NK-92 (cell line): ENCODE measurements around the gene ACTR5.
"Not testable (repeated sequence)": the region's sequence is repeated elsewhere in the genome, so short reads cannot be mapped to it uniquely, and the experiment has no call there.

ENCODE experiments used
- DNase-seq: peaks from one replicate; lab custom pipeline; 2025; ENCODE audit not compliant: unreplicated experiment; lab: John Stamatoyannopoulos, UW

ACTR5 gene

DNA sequence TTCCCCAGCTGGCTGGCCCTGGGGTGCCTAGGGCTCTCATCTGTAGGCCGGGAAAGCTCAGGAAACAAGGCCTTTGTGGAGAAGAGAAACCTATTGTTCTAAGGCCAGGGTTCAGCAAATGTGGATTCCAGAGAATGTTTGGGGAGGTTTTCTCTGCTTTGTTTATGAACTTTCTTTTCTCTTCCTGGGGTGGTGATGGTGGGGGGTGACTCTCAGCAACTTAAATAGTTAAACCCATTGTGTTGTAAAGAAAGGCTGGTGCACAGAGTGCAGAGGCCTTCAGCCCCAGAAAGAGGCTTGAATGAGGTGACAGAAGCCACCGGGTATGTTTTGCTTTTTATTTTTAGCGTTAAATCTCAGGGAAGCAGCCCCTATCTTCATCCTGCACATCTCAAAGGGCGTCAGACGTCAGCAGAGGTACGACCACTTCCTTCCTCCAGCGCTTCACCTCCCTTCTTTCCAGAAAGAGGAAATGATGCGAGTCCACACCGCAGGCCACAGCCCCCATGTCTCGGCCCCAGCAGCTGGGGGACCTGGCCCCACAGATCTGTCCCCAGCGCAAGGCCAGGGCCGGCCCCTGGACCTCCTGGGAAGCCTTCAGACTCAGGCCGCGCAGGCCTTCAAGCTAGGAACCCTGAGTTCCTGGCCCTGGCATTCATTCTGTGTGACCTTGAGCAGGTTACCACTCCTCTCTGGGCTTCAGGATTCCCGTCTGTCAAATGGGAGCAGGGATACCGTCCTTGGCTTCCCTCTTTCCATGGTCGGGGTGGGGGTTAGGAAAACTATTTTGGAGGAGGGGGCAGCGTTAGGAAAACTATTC lies 56.6 kb downstream of the ACTR5 start:
- no peak for DNase-seq

DNA sequence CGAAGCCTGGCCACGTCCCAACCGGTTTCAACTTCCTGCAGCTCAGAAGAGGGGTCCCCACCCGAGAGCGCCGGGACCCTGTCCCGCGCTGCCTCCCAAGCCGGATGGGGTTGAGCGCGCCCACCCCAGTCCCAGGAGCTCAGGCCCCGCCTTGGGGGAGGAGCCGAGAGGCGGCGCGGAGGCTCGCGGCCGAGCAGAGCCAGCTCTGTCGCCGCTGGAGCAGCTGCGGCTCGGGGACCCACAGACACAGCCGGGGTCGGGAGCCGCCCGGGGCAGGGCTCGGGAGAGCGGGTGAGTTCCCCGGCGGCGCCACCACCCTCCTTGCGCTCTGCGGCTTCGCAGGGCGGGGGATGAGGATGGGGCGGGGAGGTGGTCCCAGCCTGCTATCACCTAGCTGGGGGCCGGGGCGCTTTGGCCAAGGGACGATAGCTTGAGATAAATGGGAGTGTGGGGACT lies 57.3 kb downstream of the ACTR5 start, which contains the start of gene PPP1R16B:
Gene PPP1R16B, plus strand, starts transcription at position 196 of the 456 bp plus-strand sequence. CDS start 30,229 bp downstream, outside the sequence.
- no peak for DNase-seq

DNA sequence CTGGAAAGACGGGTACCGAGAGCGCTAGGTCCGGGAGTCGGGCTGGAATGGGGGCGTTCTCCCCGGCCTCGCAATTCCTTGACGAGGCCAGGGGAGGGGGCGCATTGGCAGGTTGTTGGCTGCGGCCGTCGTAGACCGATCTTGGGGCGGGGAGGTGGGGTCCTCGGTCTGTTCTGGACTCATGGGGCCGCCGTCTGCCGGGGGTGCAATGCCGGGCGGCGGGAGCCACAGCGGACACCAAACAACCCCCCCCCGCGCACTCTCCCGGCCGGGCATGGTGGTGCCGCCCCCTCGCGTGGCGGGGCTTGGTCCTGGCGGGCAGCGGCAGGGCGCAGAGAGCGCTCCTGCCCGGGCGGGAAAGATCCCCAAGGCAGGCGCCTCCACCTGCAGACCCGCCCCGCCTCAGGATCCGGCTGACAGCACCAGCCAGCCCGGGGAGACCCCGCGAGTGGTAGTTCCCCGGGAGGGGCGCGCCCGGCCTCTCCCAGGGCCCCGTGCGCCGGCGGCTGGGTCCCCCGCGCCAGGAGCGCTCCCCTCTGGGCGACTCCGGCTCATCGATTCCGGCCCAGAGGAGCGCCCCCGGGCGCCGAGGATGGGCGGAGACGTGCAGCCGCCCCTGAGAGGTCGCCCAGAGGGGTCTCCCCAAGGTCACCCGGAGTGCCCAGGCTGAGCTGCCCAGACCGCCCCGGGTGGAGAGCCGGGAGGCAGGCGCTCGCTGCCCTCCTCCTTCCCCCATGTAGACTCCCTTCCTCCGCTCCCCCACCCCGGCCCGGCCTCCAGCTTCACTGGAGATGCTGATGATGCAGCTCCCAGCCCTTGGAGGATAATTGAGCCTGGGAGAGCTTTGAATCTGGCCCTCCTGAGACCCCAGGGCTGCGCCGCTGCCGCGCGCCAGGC lies 57.9 kb downstream of the ACTR5 start:
- no peak for DNase-seq

DNA sequence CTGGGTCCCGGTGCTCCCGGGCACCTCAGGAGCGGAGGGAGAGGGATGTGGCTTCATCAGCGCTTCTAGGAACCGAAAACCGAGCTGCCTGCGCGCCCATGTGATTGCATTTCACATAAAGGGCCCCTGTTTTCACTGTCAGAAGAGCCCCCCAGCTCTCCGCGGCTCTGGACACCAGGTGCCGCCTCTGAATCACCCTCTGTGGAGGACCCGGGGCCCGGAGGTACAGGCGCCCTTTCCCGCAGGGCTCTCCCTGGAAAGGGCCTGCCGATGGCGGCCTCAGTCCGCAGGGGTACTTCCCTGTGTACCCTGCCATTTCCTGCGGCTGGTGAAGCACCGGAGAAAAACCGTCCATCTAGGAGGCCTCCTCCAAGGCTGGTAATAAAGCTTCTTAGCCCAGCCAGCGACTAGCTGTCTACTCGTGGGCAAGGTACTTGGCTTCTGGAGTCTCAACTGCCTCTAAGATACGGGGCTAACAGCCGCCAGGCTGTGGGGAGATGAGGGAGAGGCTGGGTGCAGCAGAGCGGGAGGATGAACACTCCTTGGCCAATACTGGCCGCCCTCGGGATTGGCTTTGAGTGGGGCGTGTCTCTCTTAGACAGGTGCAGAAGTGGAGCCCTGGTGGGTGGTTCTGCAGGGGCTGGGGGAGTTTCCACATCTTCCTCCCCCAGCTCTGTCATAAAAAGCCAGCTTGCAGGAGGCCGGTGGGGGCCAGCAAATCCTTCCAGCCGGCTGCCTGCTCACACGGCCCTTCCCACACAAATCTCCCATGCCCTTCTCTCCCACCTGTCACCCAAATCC lies 58.8 kb downstream of the ACTR5 start:
- DNase-seq, result no peak

DNA sequence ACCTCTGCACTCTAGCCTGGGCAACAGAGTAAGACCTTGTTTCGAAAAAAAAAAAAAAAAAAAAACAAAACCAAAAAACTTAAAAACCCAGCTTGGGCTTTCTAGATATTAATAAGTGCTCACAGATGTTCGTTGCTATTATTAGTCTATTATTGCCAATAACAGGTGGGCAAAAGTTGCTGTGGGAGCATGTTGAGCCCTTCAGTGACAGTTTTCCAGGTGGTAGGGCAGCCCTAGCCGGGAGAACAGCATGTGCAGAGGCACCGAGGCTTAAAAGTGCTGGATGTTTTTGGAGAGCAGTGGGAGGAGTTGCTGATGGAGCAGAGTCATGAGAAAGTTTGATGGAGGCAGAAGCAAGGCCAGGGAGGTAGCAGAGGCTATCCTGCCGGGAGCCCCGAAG lies 61.7 kb downstream of the ACTR5 start:
- no peak for DNase-seq

DNA sequence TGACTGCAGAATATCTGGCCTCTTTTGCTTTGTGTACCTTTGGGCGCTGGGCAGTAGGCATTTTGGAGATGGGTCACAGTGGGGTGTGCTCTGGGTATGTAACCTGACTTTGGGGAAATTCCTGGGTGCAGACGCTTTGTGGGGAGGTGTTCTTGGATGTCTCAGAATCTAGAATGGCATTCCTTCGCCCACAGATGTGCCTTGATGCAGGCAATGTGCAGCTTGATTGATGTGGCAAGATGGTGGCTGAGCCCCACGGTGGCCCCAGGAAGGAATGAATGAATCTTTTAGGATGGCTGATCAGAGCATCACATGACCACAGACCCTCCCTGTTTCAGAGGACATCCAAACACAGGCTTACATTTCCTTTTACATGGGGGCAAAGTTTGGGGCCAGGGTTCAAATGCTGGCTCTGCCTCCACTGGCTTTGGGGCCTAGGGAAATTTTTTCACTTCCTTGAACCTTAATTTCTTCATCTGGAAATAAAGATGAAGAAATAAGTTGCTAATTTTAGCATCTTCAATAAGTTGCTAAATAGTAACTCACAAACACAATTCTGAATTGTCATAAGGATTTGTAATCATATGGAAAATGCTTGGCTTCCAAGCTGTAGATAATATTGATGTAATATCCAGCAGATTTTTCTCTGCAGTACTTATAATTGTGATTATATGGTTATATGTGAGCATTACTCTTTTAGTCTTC lies 62.8 kb downstream of the ACTR5 start:
- no peak for DNase-seq

DNA sequence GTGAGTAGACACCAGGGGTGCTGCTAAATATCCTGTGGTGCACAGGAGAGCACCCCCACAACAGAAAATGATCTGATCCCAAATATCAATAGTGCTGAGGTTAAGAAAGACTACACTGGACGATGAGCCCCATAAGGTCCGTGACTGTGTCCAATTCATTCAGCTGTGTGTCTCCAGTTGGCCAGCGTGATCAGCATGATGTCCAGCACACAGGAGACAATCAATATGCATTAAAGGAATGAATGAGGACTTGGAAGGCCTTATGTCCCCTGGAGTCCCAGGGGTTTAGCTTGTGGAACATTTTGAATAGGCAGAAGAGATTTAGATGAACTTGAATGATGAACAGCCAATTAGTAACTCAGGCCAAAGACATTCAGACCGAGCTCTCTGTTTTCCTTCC lies 63.5 kb downstream of the ACTR5 start:
- DNase-seq, result no peak

DNA sequence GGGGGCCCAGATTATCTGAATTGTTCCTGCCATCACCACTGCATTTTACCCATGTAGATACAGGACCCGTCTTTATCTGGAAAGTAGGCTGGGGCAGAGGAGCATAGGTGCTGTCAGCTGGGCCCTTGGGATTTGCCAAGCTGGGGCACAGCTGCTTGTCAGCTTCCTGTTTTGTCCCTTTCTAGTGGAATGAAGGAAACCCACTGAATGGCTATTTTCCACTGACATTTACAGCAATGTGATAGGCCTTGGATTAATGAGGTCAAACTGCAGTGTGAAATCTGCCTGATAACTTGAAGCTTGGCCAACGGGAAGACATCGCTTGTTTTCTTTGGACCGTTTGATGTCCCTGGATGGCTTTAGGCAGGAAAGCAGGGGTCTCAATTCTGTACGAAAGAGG lies 63.9 kb downstream of the ACTR5 start:
- no peak for DNase-seq

DNA sequence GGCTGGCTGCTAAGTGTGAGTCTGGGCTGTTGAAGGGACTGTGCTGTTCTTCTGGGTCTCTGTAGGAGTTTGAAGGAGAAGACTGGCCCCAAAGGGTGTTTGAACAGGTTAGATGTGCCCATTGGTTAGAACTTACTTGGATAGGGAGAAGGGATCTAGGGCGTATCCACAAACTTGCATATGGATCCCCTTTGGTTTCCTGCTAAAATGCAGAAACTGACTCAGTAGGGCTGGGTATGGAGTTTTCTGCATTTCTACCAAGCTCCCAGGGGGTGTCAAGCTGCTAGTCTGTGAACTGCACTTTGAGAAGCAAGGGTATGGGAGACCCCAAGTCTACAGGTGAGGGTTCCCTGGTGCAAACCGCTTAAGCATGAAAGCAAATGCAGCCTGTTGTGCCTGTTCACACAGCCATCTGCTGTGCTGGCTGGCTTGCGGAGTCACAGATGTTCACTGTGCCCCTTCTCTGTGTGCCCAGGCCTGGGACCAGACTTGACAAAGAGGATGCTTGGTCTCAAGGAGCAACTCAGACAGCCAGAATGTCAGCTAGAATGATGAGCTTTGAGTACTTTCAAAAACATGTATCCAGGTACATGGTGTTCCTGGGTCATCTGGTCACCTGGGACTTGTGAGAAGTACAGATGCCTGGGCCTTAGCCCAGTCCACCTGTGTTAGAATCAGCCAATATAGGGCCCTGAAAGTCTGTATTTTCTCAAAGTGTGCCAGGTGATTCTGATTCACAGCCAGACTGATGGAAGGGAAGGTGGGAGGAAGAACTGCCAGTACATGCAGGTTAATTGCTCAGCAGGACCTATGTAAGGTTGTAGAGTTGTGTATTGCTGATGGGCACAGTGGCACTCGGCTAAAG lies 64.7 kb downstream of the ACTR5 start:
- DNase-seq, result no peak

DNA sequence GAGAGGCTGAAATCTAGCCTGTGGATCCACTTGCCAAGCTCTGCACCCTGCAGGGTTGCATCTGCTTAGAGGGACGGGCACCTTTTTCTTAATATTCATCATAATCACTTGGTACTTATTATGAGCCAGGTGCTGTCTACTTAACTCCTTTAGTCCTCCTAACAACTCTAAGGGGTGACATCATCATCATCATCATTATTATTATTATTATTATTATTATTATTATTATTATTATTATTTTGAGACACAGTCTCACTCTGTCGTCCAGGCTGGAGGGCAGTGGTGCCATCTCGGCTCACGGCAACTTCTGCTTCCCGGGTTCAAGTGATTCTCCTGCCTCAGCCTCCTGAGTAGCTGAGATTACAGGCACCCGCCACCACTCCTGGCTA lies 65.3 kb downstream of the ACTR5 start:
- not testable (repeated sequence) for DNase-seq

DNA sequence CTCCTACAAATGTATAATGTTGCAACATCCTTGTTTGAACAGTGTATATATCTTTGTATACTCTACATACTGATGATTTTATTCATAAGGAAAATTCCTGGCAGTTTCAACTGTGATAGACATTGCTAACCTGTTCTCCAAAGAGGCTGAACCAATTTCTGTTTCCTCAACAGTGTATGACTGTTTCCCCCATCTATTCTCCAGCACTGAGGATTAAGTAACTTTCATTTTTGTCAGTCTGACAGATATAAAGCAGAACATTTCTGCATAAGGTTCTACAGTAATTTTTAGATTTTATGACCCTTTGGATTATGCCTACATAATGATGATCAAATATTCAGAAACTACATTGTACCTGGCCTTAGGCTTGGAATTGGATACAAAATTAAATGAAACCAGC lies 67.2 kb downstream of the ACTR5 start:
- DNase-seq, result no peak

DNA sequence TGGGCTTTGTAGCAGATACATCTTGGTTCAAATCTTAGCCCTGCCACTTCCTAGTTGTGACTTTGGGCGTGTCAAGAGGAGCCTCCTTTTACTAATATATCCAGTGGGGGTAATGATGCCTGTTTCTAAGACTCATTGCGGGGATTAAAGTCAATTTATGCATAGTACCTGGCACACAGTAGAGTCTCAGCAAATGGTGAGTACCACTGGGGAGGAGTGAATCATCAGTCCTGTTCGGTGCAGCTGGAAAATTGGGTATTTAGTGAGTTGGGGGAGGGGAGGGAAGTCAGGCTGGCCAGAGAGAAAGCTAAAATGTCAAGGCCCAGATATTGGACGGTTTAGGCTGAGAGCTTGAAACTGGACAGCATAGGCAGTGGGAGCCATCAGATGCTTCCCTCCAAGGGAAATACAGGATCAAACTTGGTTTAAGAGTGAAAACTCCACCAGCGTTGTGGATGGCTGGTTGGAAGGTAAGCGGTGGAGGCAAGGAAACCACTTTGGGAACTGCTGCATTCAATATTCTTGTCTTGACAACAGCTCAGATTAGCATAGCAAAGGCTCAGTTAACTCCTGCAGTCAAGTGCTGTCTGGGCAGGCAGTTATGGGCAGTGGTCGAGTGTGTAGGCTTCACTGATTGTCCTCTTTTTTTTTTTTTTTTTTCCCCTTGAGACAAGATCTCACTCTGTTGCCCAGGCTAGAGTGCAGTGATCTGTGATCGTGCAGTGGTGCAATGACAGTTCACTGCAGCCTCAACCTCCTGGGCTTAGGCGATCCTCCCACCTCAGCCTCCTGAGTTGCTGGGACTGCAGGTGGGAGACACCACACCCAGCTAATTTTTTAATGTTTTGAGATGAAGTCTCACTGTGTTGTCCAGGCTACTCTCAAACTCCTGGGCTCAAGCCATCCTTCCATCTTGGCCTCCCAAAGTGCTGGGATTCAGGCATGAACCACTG lies 70.1 kb downstream of the ACTR5 start:
- DNase-seq, result no peak
